Measurements from ENCODE around the gene COPB1.

The COPB1 gene

DNA sequence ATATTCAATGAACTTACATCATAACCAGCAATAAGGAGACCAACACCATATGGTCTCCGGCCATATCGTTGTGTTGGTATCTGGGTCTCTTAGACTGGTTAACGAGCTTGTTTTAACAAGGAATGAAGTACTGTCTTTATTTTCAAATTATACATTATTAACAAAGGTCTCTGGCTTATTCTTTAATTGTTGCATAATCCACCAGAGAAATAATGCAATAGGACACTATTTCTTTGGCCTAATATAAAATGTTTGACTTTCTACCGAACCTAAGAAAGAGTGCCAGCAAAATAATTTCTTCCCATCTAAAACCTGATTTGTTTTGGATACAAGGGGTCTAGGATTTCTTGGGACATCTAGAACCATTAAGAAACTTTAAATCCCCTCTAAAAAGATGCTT is 14.2 kb upstream of the COPB1 start:
- H3K36me3 ChIP-seq (replicated peaks; ENCODE audit: low read depth, low read length), result peaks cover 61% of the 10 kb centered on the region
- H3K9me3 ChIP-seq (ENCODE audit: insufficient read depth, low read length), result no peaks in the 10 kb centered on the region
- H3K9ac ChIP-seq (ENCODE audit: low read length), result no peak overlapping the region
- peaks cover 19% of the 10 kb centered on the region for H3K79me2 ChIP-seq (ENCODE audit: low read length)
- no peak overlapping the region for H2AFZ ChIP-seq (ENCODE audit: low read depth, low read length)
- H3K27ac ChIP-seq (ENCODE audit: low read length), result no peak overlapping the region
- no peak for TF ChIP-seq EZH2phosphoT487 (IDR thresholded peaks at IDR 0.05; ENCODE audit: low read depth)
- TF ChIP-seq, protein P1, sequence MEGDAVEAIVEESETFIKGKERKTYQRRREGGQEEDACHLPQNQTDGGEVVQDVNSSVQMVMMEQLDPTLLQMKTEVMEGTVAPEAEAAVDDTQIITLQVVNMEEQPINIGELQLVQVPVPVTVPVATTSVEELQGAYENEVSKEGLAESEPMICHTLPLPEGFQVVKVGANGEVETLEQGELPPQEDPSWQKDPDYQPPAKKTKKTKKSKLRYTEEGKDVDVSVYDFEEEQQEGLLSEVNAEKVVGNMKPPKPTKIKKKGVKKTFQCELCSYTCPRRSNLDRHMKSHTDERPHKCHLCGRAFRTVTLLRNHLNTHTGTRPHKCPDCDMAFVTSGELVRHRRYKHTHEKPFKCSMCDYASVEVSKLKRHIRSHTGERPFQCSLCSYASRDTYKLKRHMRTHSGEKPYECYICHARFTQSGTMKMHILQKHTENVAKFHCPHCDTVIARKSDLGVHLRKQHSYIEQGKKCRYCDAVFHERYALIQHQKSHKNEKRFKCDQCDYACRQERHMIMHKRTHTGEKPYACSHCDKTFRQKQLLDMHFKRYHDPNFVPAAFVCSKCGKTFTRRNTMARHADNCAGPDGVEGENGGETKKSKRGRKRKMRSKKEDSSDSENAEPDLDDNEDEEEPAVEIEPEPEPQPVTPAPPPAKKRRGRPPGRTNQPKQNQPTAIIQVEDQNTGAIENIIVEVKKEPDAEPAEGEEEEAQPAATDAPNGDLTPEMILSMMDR (IDR thresholded peaks at IDR 0.05; ENCODE audit: low read depth, low read length), result no peak
- no peaks in the 10 kb centered on the region for H3K27me3 ChIP-seq (ENCODE audit: low read depth, low read length)
- H3K4me2 ChIP-seq (ENCODE audit: low read length), result no peak overlapping the region
- H3K4me1 ChIP-seq (ENCODE audit: low read length), result peaks cover 5% of the 10 kb centered on the region
- no peaks in the 10 kb centered on the region for H4K20me1 ChIP-seq (ENCODE audit: insufficient read depth, low read length)
- no peak overlapping the region for H3K4me3 ChIP-seq (ENCODE audit: low read length)

DNA sequence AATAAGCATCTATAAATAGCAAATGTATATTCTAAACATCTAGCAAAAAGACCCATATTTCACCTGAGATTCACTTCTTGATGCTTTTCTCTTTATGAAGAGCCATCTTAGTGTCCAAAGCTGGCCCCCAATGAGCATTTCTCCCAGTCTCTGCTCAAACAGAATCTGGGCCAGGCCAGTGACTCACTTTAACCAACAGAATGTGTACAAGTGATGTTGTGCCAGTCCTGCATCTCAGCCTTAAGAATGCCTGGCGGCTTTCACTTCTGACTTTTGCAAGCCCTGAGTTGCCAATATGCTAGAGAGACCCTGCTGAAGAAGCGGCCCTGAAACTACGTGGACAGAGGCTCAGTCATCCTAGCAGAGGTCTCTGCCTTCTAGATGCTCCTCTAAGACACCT is 6.9 kb upstream of the COPB1 start:
- Histone ChIP-seq H3K27me3 (ENCODE audit: low read depth, low read length) (no peaks in the 10 kb centered on the region), H3K4me2 (ENCODE audit: low read length) (no peak overlapping the region), H2AFZ (ENCODE audit: low read depth, low read length) (no peak overlapping the region), H3K9me3 (ENCODE audit: insufficient read depth, low read length) (no peaks in the 10 kb centered on the region), H3K79me2 (ENCODE audit: low read length) (no peaks in the 10 kb centered on the region; the same call in 1 of the 2 replicates), H3K4me3 (ENCODE audit: low read length) (no peak overlapping the region), H3K4me1 (ENCODE audit: low read length) (no peaks in the 10 kb centered on the region), H3K36me3 (replicated peaks; ENCODE audit: low read depth, low read length) (peaks cover 58% of the 10 kb centered on the region), H4K20me1 (ENCODE audit: insufficient read depth, low read length) (no peaks in the 10 kb centered on the region), H3K27ac (ENCODE audit: low read length) (no peak overlapping the region), H3K9ac (ENCODE audit: low read length) (no peak overlapping the region)
- TF ChIP-seq, protein P1 (IDR thresholded peaks at IDR 0.05; ENCODE audit: low read depth, low read length), result no peak
- no peak for TF ChIP-seq EZH2phosphoT487 (IDR thresholded peaks at IDR 0.05; ENCODE audit: low read depth)

DNA sequence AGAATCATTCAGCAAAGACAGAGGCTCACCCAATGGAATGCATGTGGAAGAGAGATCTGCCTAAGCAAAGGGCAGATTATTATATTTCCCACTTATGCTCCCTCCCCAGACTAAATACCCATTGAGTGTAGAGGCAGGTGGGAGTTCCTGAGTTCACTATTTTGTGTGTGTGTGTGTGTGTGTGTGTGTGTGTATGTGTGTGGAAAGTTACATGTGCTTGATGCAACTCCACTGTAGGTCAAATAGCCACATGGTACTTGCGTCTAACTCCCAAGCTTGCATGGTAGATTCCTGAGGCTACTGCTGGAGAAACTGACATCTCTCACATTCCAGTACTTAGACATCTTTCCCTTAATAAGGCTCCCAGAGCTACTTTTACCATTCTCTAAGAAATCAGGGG is 3.4 kb upstream of the COPB1 start:
- Histone ChIP-seq H2AFZ (ENCODE audit: low read depth, low read length) (no peak overlapping the region), H3K9ac (ENCODE audit: low read length) (no peak overlapping the region), H3K27ac (ENCODE audit: low read length) (no peak overlapping the region), H3K36me3 (replicated peaks; ENCODE audit: low read depth, low read length) (peaks cover 38% of the 10 kb centered on the region), H3K4me3 (ENCODE audit: low read length) (no peak overlapping the region), H4K20me1 (ENCODE audit: insufficient read depth, low read length) (no peaks in the 10 kb centered on the region), H3K4me2 (ENCODE audit: low read length) (no peak overlapping the region), H3K27me3 (ENCODE audit: low read depth, low read length) (no peaks in the 10 kb centered on the region), H3K79me2 (ENCODE audit: low read length) (peaks cover 17% of the 10 kb centered on the region), H3K9me3 (ENCODE audit: insufficient read depth, low read length) (no peaks in the 10 kb centered on the region), H3K4me1 (ENCODE audit: low read length) (peaks cover 15% of the 10 kb centered on the region; the same call in 1 of the 2 replicates)
- no peak for TF ChIP-seq EZH2phosphoT487 (IDR thresholded peaks at IDR 0.05; ENCODE audit: low read depth)
- TF ChIP-seq, protein P1 (IDR thresholded peaks at IDR 0.05; ENCODE audit: low read depth, low read length), result no peak

DNA sequence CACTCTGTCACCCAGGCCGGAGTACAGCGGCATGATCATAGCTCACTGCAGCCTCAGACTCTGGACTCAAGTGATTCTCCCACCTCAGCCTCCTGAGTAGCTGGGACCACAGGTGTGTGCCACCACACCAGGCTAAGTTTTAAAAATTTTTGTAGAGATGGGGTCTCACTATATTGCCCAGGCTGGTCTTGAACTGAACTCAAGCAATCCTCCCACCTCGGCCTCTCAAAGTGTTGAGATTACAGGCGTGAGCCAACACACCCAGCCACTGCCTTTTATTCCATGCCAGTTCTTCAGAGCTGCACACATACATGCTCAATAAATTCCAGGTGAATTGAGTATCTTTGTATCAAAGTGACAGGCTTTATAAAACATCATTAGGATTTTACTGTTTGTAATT is 2.4 kb upstream of the COPB1 start:
- Histone ChIP-seq H3K79me2 (ENCODE audit: low read length) (peaks cover 26% of the 10 kb centered on the region), H3K27me3 (ENCODE audit: low read depth, low read length) (no peaks in the 10 kb centered on the region), H4K20me1 (ENCODE audit: insufficient read depth, low read length) (no peaks in the 10 kb centered on the region), H3K4me1 (ENCODE audit: low read length) (peaks cover 15% of the 10 kb centered on the region; the same call in 1 of the 2 replicates), H3K4me2 (ENCODE audit: low read length) (no peak overlapping the region), H3K4me3 (ENCODE audit: low read length) (no peak overlapping the region), H3K36me3 (replicated peaks; ENCODE audit: low read depth, low read length) (peaks cover 38% of the 10 kb centered on the region), H3K9ac (ENCODE audit: low read length) (no peak overlapping the region), H3K27ac (ENCODE audit: low read length) (no peak overlapping the region), H2AFZ (ENCODE audit: low read depth, low read length) (no peak overlapping the region), H3K9me3 (ENCODE audit: insufficient read depth, low read length) (no peaks in the 10 kb centered on the region)
- TF ChIP-seq, protein P1 (IDR thresholded peaks at IDR 0.05; ENCODE audit: low read depth, low read length), result no peak
- no peak for TF ChIP-seq EZH2phosphoT487 (IDR thresholded peaks at IDR 0.05; ENCODE audit: low read depth)

Data from OCI-LY3 (cell line).